ENCODE results near the gene ZMYND19.
"Not testable (repeated sequence)": the region's sequence is repeated elsewhere in the genome, so short reads cannot be mapped to it uniquely, and the experiment has no call there.

Gene ZMYND19

GRCh38 chr9:137630679-137631078 is 40.4 kb upstream of the ZMYND19 start:
- no peaks in the 10 kb centered on the region for H3F3A ChIP-seq (ENCODE audit: insufficient read depth, low read length)
- peaks cover 96% of the 10 kb centered on the region for H3K79me2 ChIP-seq (ENCODE audit: low read length)
- no peak for DNase-seq
- no peak overlapping the region for H3K4me2 ChIP-seq (ENCODE audit: low read depth, low read length)
- no peaks in the 10 kb centered on the region for H3K36me3 ChIP-seq (replicated peaks; ENCODE audit: insufficient read depth, low read length)
- no peak overlapping the region for H3K9ac ChIP-seq (ENCODE audit: low read length)
- no peaks in the 10 kb centered on the region for H4K20me1 ChIP-seq (ENCODE audit: insufficient read depth, low read length)
- H3K27ac ChIP-seq (ENCODE audit: low read length): no peak overlapping the region
- H2AFZ ChIP-seq (ENCODE audit: low read length): no peak overlapping the region
- H3K9me3 ChIP-seq (replicated peaks; ENCODE audit: insufficient read depth, low read length): no peaks in the 10 kb centered on the region
- H3K9me2 ChIP-seq (replicated peaks; ENCODE audit: insufficient read depth, low read length): no peaks in the 10 kb centered on the region
- H3K4me3 ChIP-seq (ENCODE audit: low read length): no peak overlapping the region
- no peaks in the 10 kb centered on the region for H3K27me3 ChIP-seq (replicated peaks; ENCODE audit: insufficient read depth, low read length)
- TF ChIP-seq EZH2 (optimal IDR thresholded peaks at IDR 0.05; ENCODE audit: low read depth, low read length): no peak
- H3K4me1 ChIP-seq (ENCODE audit: low read length): no peaks in the 10 kb centered on the region; the same call in 1 of the 2 replicates

- no peak overlapping the region for H2AFZ ChIP-seq (ENCODE audit: low read length)
- TF ChIP-seq EZH2phosphoT487 (IDR thresholded peaks at IDR 0.05; ENCODE audit: low read length) (no peak), CTCF (IDR thresholded peaks at IDR 0.05; ENCODE audit: low read length) (no peak), EZH2 (optimal IDR thresholded peaks at IDR 0.05; ENCODE audit: low read depth, low read length) (no peak)
- H3K27ac ChIP-seq (ENCODE audit: low read length): no peak overlapping the region
- no peak overlapping the region for H3K4me3 ChIP-seq (ENCODE audit: low read length)
- no peaks in the 10 kb centered on the region for H3F3A ChIP-seq (ENCODE audit: insufficient read depth, low read length)
- no peak overlapping the region for H3K4me2 ChIP-seq (ENCODE audit: low read depth, low read length)
- no peaks in the 10 kb centered on the region for H3K27me3 ChIP-seq (replicated peaks; ENCODE audit: insufficient read depth, low read length)
- no peaks in the 10 kb centered on the region for H3K9me3 ChIP-seq (replicated peaks; ENCODE audit: insufficient read depth, low read length)
- H3K9me2 ChIP-seq (replicated peaks; ENCODE audit: insufficient read depth, low read length): no peaks in the 10 kb centered on the region
- no peaks in the 10 kb centered on the region; the same call in 1 of the 2 replicates for H3K4me1 ChIP-seq (ENCODE audit: low read length)
- H3K9ac ChIP-seq (ENCODE audit: low read length): no peak overlapping the region
- DNase-seq: no peak
- no peaks in the 10 kb centered on the region for H3K36me3 ChIP-seq (replicated peaks; ENCODE audit: insufficient read depth, low read length)
- peaks cover 98% of the 10 kb centered on the region for H3K79me2 ChIP-seq (ENCODE audit: low read length)
- H4K20me1 ChIP-seq (ENCODE audit: insufficient read depth, low read length): no peaks in the 10 kb centered on the region
Observed at GRCh38 chr9:137630126-137630525, 39.8 kb upstream of the ZMYND19 start.

- H3F3A ChIP-seq (ENCODE audit: insufficient read depth, low read length); H3K9me3 ChIP-seq (replicated peaks; ENCODE audit: insufficient read depth, low read length); H2AFZ ChIP-seq (ENCODE audit: low read length); H4K20me1 ChIP-seq (ENCODE audit: insufficient read depth, low read length); H3K9me2 ChIP-seq (replicated peaks; ENCODE audit: insufficient read depth, low read length); H3K4me3 ChIP-seq (ENCODE audit: low read length); H3K27me3 ChIP-seq (replicated peaks; ENCODE audit: insufficient read depth, low read length); H3K9ac ChIP-seq (ENCODE audit: low read length); DNase-seq; H3K4me1 ChIP-seq (ENCODE audit: low read length); H3K27ac ChIP-seq (ENCODE audit: low read length); H3K36me3 ChIP-seq (replicated peaks; ENCODE audit: insufficient read depth, low read length); H3K4me2 ChIP-seq (ENCODE audit: low read depth, low read length): not testable (repeated sequence)
- peaks cover 99% of the 10 kb centered on the region for H3K79me2 ChIP-seq (ENCODE audit: low read length)
Observed at GRCh38 chr9:137627406-137627805, 37.1 kb upstream of the ZMYND19 start.

- no peak overlapping the region for H2AFZ ChIP-seq (ENCODE audit: low read length)
- no peaks in the 10 kb centered on the region for H4K20me1 ChIP-seq (ENCODE audit: insufficient read depth, low read length)
- H3K4me2 ChIP-seq (ENCODE audit: low read depth, low read length): no peak overlapping the region
- no peaks in the 10 kb centered on the region for H3K36me3 ChIP-seq (replicated peaks; ENCODE audit: insufficient read depth, low read length)
- H3K9ac ChIP-seq (ENCODE audit: low read length): no peak overlapping the region
- H3K79me2 ChIP-seq (ENCODE audit: low read length): peaks cover 99% of the 10 kb centered on the region
- TF ChIP-seq EZH2 (optimal IDR thresholded peaks at IDR 0.05; ENCODE audit: low read depth, low read length) (no peak), EZH2phosphoT487 (IDR thresholded peaks at IDR 0.05; ENCODE audit: low read length) (no peak), CTCF (IDR thresholded peaks at IDR 0.05; ENCODE audit: low read length) (no peak)
- no peaks in the 10 kb centered on the region for H3K9me3 ChIP-seq (replicated peaks; ENCODE audit: insufficient read depth, low read length)
- H3K27ac ChIP-seq (ENCODE audit: low read length): no peak overlapping the region
- H3K4me3 ChIP-seq (ENCODE audit: low read length): no peak overlapping the region
- H3F3A ChIP-seq (ENCODE audit: insufficient read depth, low read length): no peaks in the 10 kb centered on the region
- no peaks in the 10 kb centered on the region for H3K27me3 ChIP-seq (replicated peaks; ENCODE audit: insufficient read depth, low read length)
- H3K9me2 ChIP-seq (replicated peaks; ENCODE audit: insufficient read depth, low read length): no peaks in the 10 kb centered on the region
- H3K4me1 ChIP-seq (ENCODE audit: low read length): no peaks in the 10 kb centered on the region; the same call in 1 of the 2 replicates
- no peak for DNase-seq
Observed at GRCh38 chr9:137626464-137626863, 36.2 kb upstream of the ZMYND19 start.

GRCh38 chr9:137622211-137622610 is 31.9 kb upstream of the ZMYND19 start:
- H2AFZ ChIP-seq (ENCODE audit: low read length); H3F3A ChIP-seq (ENCODE audit: insufficient read depth, low read length); H3K9ac ChIP-seq (ENCODE audit: low read length); DNase-seq; H4K20me1 ChIP-seq (ENCODE audit: insufficient read depth, low read length); H3K9me2 ChIP-seq (replicated peaks; ENCODE audit: insufficient read depth, low read length); H3K4me2 ChIP-seq (ENCODE audit: low read depth, low read length); H3K27ac ChIP-seq (ENCODE audit: low read length); H3K36me3 ChIP-seq (replicated peaks; ENCODE audit: insufficient read depth, low read length); H3K27me3 ChIP-seq (replicated peaks; ENCODE audit: insufficient read depth, low read length); H3K4me3 ChIP-seq (ENCODE audit: low read length); H3K9me3 ChIP-seq (replicated peaks; ENCODE audit: insufficient read depth, low read length): not testable (repeated sequence)
- H3K79me2 ChIP-seq (ENCODE audit: low read length): peaks cover 93% of the 10 kb centered on the region
- peaks cover 14% of the 10 kb centered on the region for H3K4me1 ChIP-seq (ENCODE audit: low read length)

All from MM.1S (cell line).